GM12874 (cell line): ENCODE measurements around the gene UGT1A5.

Source experiments
- CTCF ChIP-seq: IDR thresholded peaks from 2 replicates; pipeline ENCODE4 v1.5.1; 2011; ENCODE audit warnings: low read depth, mild to moderate bottlenecking, control low read depth, low read length, moderate library complexity; ENCODE audit not compliant: insufficient read depth

The UGT1A5 gene

GRCh38 chr2:233801357-233802131 is 88.8 kb downstream of the UGT1A5 start:
- TF ChIP-seq CTCF, result no peak

DNA sequence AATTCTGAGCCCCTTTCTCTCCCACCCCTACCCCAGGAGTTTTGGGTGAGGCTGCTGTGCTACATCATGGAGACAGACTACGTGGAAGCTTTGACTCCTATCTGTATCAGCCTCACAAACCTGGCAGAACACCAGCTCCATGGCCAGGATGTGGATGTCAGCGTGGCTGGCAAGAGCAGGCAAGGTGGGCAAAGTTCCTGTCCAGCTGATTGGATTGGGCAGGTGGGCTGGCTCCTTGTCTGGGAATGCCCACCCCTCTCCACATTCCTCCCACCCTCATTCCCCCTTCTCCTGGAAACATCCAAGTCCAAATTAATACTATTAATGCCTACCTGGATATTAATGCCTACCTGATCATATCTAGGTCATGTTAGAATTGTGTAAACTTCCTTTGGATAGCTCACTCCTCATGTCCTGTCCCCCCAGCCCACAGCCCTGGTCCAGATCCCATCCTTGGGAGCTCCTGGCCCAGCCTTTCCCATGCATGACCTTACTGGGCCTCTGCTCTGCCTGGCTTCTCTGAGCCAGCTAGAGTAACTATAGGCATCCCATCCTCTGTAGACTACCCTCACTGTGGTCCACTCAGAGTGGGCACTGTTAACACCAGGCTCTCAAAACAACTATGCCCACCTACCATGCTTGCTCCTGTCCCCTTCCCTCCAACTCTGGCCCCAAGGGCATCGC is 89.6 kb downstream of the UGT1A5 start:
- no peak for TF ChIP-seq CTCF

DNA sequence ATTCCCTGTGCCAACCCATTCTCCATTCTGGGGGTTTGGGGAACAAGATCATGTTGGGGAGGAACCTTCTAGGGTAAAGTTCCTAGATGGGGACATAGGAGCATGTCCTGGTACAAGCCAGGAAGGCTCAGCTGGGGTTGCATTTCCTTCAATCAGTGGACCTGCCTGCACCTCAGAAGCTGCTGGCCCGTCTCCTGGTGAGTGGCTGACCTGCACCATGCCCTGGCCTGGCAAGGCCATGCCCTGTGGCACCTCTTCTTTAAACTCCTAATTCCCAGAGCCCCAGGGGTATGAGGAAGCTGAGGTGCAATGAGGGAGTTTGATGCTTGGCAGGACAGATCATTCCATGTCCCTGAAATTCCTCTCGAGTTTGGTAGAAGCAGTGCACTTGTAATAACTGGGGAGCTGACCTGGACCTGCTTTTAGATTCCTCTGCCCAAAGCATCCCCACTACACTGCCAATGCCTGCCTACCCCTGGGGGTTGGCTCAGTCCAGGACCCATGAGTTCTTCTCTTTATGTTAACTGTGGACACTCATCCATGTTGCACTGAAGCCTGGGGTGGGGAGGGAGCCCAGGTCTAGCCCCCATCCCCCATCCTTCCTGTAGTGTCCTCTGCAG is 90.7 kb downstream of the UGT1A5 start:
- TF ChIP-seq CTCF, result no peak

GRCh38 chr2:233803994-233804393 is 91.3 kb downstream of the UGT1A5 start:
- TF ChIP-seq CTCF, result no peak

- TF ChIP-seq CTCF, result no peak
Observed at GRCh38 chr2:233807215-233807865, 94.6 kb downstream of the UGT1A5 start.

DNA sequence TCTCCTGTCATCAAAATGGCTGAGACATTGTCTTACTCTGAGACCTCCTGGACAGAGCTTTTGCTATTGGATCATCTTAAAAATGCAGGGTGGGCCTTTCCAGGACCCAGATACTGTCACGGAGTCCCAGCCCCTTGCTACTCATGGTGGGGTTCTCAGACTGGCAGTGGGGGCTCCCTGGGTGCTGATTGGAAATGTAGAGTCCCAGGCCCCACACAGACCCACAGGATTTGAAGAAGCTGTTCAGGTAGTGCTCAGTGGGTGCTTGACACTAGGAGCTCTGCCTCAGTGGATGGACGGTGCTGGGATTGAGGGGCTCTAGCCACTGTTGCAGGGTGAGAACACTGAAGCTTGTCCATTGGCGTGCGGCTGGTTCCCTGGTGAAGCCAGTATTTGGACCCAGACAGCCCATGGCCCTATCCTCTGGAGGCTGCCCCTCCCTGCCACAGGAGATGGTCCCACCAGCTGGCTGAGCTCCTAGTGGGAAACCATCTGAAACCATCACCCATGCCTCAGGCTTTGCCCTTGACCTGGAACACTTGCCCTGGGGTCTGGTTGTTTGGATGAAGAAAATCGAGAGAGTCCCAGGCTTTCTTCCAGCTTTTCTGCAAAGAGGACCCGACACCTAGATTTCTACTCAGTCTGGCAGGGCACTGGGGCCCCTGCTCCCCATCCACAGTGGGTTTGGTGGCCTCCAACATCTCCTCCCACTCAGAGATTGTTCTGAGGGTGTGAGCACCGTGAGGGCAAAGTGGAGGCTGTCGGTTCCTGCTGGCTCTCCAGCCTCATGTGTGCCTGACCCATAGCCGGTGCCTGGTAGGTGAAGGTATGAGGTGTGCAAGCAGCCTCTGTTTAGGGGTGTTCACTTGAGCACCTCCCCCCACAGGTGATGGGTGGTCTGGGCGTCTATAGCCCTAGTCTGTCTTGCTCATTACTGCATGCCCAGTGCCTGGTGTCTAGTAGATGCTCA is 95.5 kb downstream of the UGT1A5 start:
- no peak for TF ChIP-seq CTCF
